HL-60 (cell line): Measurements from ENCODE around the gene SCIMP.

Source experiments
- GABPA ChIP-seq: IDR thresholded peaks from 2 replicates; pipeline ENCODE4 v1.6.1; 2012; ENCODE audit warnings: low read depth
- POLR2AphosphoS5 ChIP-seq: IDR thresholded peaks from 2 replicates; pipeline ENCODE4 v1.6.1; 2012; ENCODE audit warnings: low read depth
- TF ChIP-seq, protein P1 (sequence below): IDR thresholded peaks from one replicate; pipeline ENCODE4 v1.5.1; 2011; ENCODE audit warnings: low read length, control low read depth, inconsistent platforms; ENCODE audit not compliant: insufficient read depth

DNA sequence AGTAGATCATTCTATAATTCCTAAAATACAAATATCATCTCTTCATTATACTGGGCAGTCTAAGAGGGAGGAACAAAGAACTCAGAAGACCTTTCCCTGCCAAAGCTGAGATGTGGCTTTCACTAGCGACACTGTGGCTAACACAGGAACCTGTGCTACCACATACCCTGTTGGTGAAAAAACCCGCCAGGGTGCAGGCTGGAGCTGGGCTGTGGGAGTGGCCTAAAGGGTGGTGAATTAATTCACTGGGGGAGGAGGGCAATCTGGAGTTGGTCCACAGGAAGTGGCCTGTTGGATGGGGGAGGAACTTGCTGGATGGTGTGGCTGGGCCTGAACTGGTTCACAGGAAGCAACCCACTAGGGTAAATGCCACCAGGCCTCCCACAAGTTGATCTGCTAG lies 50.4 kb downstream of the SCIMP start:
- no peak for TF ChIP-seq GABPA
- TF ChIP-seq POLR2AphosphoS5, result no peak
- TF ChIP-seq, protein P1, sequence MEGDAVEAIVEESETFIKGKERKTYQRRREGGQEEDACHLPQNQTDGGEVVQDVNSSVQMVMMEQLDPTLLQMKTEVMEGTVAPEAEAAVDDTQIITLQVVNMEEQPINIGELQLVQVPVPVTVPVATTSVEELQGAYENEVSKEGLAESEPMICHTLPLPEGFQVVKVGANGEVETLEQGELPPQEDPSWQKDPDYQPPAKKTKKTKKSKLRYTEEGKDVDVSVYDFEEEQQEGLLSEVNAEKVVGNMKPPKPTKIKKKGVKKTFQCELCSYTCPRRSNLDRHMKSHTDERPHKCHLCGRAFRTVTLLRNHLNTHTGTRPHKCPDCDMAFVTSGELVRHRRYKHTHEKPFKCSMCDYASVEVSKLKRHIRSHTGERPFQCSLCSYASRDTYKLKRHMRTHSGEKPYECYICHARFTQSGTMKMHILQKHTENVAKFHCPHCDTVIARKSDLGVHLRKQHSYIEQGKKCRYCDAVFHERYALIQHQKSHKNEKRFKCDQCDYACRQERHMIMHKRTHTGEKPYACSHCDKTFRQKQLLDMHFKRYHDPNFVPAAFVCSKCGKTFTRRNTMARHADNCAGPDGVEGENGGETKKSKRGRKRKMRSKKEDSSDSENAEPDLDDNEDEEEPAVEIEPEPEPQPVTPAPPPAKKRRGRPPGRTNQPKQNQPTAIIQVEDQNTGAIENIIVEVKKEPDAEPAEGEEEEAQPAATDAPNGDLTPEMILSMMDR, result no peak
